Measurements from ENCODE around the gene UBE2O. TPM values are rescaled to one million over a fixed set of nuclear protein-coding genes. Genes with fewer than 3 reads are reported as not detected.

UBE2O gene
- total RNA-seq, 1 experiment from 2014 or later, result 57.4 TPM

GRCh38 chr17:76428511-76428910, 24.4 kb downstream of the UBE2O start:
- no peaks in the 10 kb centered on the region for H3K9me3 ChIP-seq (ENCODE audit: low read depth, low read length, poor library complexity, severe bottlenecking)
- H3K4me3 ChIP-seq (ENCODE audit: low read depth, low read length, poor library complexity, severe bottlenecking), result no peak overlapping the region
- peaks cover 7% of the 10 kb centered on the region for H3K4me1 ChIP-seq (ENCODE audit: insufficient read depth, low read length, poor library complexity, severe bottlenecking)
- BruUV-seq (replicated peaks), result no TSS peak
- no peak overlapping the region for H3K27ac ChIP-seq (ENCODE audit: low read depth, low read length, poor library complexity, severe bottlenecking)
- intact Hi-C loops (cut with micrococcal nuclease; ENCODE audit: unreplicated experiment), result no loop called here
- no peaks in the 10 kb centered on the region for H3K27me3 ChIP-seq (replicated peaks; ENCODE audit: insufficient read depth, low read depth, low read length, poor library complexity)
- TF ChIP-seq EZH2 (IDR thresholded peaks at IDR 0.05; ENCODE audit: borderline replicate concordance, low read depth, low read length, poor library complexity, severe bottlenecking) (no peak), CTCF (conservative IDR thresholded peaks at IDR 0.05; ENCODE audit: low read depth, low read length) (no peak)
- DNase-seq (ENCODE audit: low spot score), result no peak
- ChIA-PET CTCF (no interaction called here), POLR2A (ENCODE audit: low non-redundant PET) (no interaction called here)
- no peaks in the 10 kb centered on the region for H3K36me3 ChIP-seq (ENCODE audit: insufficient read depth, low read length, poor library complexity, severe bottlenecking)

- POLR2A ChIA-PET (ENCODE audit: low non-redundant PET), result interaction anchor here (0.5 kb wide), 1 partner anchor 22 kb away, joined by 5 read pairs; no protein-coding TSS in a partner anchor
- no peak for DNase-seq (ENCODE audit: low spot score)
- H3K27me3 ChIP-seq (replicated peaks; ENCODE audit: insufficient read depth, low read depth, low read length, poor library complexity), result no peaks in the 10 kb centered on the region
- H3K4me1 ChIP-seq (ENCODE audit: insufficient read depth, low read length, poor library complexity, severe bottlenecking), result peaks cover 7% of the 10 kb centered on the region
- CTCF ChIA-PET, result no interaction called here
- intact Hi-C loops (cut with micrococcal nuclease; ENCODE audit: unreplicated experiment), result no loop called here
- no peaks in the 10 kb centered on the region for H3K9me3 ChIP-seq (ENCODE audit: low read depth, low read length, poor library complexity, severe bottlenecking)
- no peak overlapping the region for H3K4me3 ChIP-seq (ENCODE audit: low read depth, low read length, poor library complexity, severe bottlenecking)
- H3K27ac ChIP-seq (ENCODE audit: low read depth, low read length, poor library complexity, severe bottlenecking), result peak overlapping the region; percentile 11
- no peaks in the 10 kb centered on the region for H3K36me3 ChIP-seq (ENCODE audit: insufficient read depth, low read length, poor library complexity, severe bottlenecking)
- BruUV-seq (replicated peaks), result no TSS peak
- no peak for TF ChIP-seq CTCF (conservative IDR thresholded peaks at IDR 0.05; ENCODE audit: low read depth, low read length)
- TF ChIP-seq EZH2 (IDR thresholded peaks at IDR 0.05; ENCODE audit: borderline replicate concordance, low read depth, low read length, poor library complexity, severe bottlenecking), result no peak
Observed at GRCh38 chr17:76427501-76428231, 25.3 kb downstream of the UBE2O start.

- Histone ChIP-seq H3K27me3 (replicated peaks; ENCODE audit: insufficient read depth, low read depth, low read length, poor library complexity) (no peaks in the 10 kb centered on the region), H3K36me3 (ENCODE audit: insufficient read depth, low read length, poor library complexity, severe bottlenecking) (no peaks in the 10 kb centered on the region), H3K4me1 (ENCODE audit: insufficient read depth, low read length, poor library complexity, severe bottlenecking) (peaks cover 7% of the 10 kb centered on the region), H3K4me3 (ENCODE audit: low read depth, low read length, poor library complexity, severe bottlenecking) (no peak overlapping the region), H3K27ac (ENCODE audit: low read depth, low read length, poor library complexity, severe bottlenecking) (no peak overlapping the region), H3K9me3 (ENCODE audit: low read depth, low read length, poor library complexity, severe bottlenecking) (no peaks in the 10 kb centered on the region)
- DNase-seq (ENCODE audit: low spot score), result no peak
- no TSS peak for BruUV-seq (replicated peaks)
- intact Hi-C loops (cut with micrococcal nuclease; ENCODE audit: unreplicated experiment), result no loop called here
- ChIA-PET POLR2A (ENCODE audit: low non-redundant PET) (interaction anchor here (0.5 kb wide), 1 partner anchor 23 kb away, joined by 5 read pairs; no protein-coding TSS in a partner anchor), CTCF (no interaction called here)
- TF ChIP-seq CTCF (conservative IDR thresholded peaks at IDR 0.05; ENCODE audit: low read depth, low read length), result no peak
- TF ChIP-seq EZH2 (IDR thresholded peaks at IDR 0.05; ENCODE audit: borderline replicate concordance, low read depth, low read length, poor library complexity, severe bottlenecking), result no peak
Observed at GRCh38 chr17:76426853-76427252, 26.1 kb downstream of the UBE2O start.
